Esophagus squamous epithelium (tissue), 4 donors: Measurements from ENCODE around the gene MED15.

ENCODE experiments used
- CTCF ChIP-seq, 6 experiments: fragments of 450-650 bp in 4 of 6; fragments of 200-600 bp in 2 of 6; sonication (generic) in 2 of 6; IDR thresholded peaks; one replicate each; pipeline ENCODE4 v1.5.1; 2016 to 2019; ENCODE audit warnings: antibody characterized with exemption in 6 of 6, mild to moderate bottlenecking in 4 of 6, moderate library complexity in 4 of 6
- POLR2A ChIP-seq, 4 donors: fragments of 450-650 bp; IDR thresholded peaks; one replicate each; pipeline ENCODE4 v1.6.1; 2017; ENCODE audit warnings: antibody characterized with exemption in 4 of 4, mild to moderate bottlenecking in 4 of 4, moderate library complexity in 3 of 4

GRCh38 chr22:20510811-20511577 is 3.6 kb downstream of the MED15 start:
- TF ChIP-seq CTCF (IDR thresholded peaks at IDR 0.05) (no peak), POLR2A (IDR thresholded peaks at IDR 0.05) (no peak)
